ENCODE data around the gene RABGAP1L.

DNA sequence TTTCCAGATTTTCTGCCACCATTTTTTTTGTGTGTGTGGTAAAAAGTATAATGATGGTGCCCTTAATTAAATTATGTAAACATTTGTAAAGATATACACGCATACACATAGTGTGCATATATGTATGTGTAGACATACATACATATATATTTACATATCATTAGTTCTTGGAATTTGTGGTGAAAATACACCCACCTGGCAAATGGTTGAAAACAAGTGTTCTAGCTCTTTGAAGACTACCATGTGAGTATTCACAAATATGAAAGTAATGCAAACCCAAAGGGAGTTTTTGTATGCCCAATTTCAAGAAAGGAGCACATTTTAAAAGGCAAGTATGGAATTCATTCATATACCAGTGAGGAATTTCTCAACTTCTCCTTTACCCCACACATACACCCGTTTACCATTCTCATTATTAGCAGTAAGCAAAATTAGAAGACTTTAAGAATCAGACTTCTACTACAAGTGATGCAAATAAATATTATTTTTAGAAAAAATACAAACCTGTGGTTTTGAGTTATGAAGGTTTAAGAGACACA lies 8.0 kb downstream of the RABGAP1L start:
- TF ChIP-seq, protein P1, sequence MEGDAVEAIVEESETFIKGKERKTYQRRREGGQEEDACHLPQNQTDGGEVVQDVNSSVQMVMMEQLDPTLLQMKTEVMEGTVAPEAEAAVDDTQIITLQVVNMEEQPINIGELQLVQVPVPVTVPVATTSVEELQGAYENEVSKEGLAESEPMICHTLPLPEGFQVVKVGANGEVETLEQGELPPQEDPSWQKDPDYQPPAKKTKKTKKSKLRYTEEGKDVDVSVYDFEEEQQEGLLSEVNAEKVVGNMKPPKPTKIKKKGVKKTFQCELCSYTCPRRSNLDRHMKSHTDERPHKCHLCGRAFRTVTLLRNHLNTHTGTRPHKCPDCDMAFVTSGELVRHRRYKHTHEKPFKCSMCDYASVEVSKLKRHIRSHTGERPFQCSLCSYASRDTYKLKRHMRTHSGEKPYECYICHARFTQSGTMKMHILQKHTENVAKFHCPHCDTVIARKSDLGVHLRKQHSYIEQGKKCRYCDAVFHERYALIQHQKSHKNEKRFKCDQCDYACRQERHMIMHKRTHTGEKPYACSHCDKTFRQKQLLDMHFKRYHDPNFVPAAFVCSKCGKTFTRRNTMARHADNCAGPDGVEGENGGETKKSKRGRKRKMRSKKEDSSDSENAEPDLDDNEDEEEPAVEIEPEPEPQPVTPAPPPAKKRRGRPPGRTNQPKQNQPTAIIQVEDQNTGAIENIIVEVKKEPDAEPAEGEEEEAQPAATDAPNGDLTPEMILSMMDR (IDR thresholded peaks at IDR 0.05 in 8 of 11, conservative IDR thresholded peaks at IDR 0.05 in 3 of 11): no peak
- TF ChIP-seq POLR2A (IDR thresholded peaks at IDR 0.05): no peak

Measured in spleen (tissue), 7 donors.